IMR-90 (cell line): Measurements from ENCODE around the gene SLC10A3. TPM values are rescaled to one million over a fixed set of nuclear protein-coding genes. Genes with fewer than 3 reads are reported as not detected.

Experiments
- ATAC-seq: fragments of 200-7000 bp; cut with Tn5 transposase; 2 replicates; pipeline ENCODE4 v1.9.1; 2020; ENCODE audit warnings: low read depth, mild to moderate bottlenecking, moderate library complexity
- BruUV-seq: library from RNA; stranded (reverse); fragments of 400-500 nt; replicated peaks from 2 replicates; lab custom pipeline; 2021; lab: Mats Ljungman, UMichigan
- CTCF ChIA-PET: fragments of 300-600 bp; formaldehyde crosslinking; extraction: SDS; loops from one replicate; lab custom pipeline; 2021; ENCODE audit warnings: antibody characterized with exemption; lab: Yijun Ruan, JAX
- POLR2A ChIA-PET: fragments of 300-600 bp; sonication (Branson Sonifier 250); formaldehyde crosslinking; loops from one replicate; lab custom pipeline; 2022; ENCODE audit warnings: antibody characterized with exemption; ENCODE audit not compliant: unreplicated experiment; lab: Charles Lee
- DNase-seq: peaks from one replicate; pipeline ENCODE4 v3.0.0; 2013
- H2AFZ ChIP-seq: replicated peaks from 2 replicates; pipeline ENCODE3; 2013; ENCODE audit warnings: low read length, mild to moderate bottlenecking; ENCODE audit not compliant: poor library complexity
- H2AK5ac ChIP-seq: 2 replicates; pipeline ENCODE4 v1.6.1; 2013; ENCODE audit warnings: low read depth, low read length, inconsistent platforms
- H2AK9ac ChIP-seq: replicated peaks from 2 replicates; pipeline ENCODE3; 2013; ENCODE audit warnings: mild to moderate bottlenecking, low read depth, low read length, moderate library complexity; ENCODE audit not compliant: poor library complexity
- H2BK120ac ChIP-seq: 2 replicates; pipeline ENCODE4 v1.6.1; 2013; ENCODE audit warnings: low read depth, low read length, inconsistent platforms
- H2BK15ac ChIP-seq: 3 replicates; pipeline ENCODE4 v1.6.1; 2013; ENCODE audit warnings: low read depth, low read length, inconsistent platforms
- H2BK20ac ChIP-seq: 2 replicates; pipeline ENCODE4 v1.6.1; 2013; ENCODE audit warnings: low read depth, mild to moderate bottlenecking, inconsistent platforms, low read length, moderate library complexity
- H2BK5ac ChIP-seq: 2 replicates; pipeline ENCODE4 v1.6.1; 2013; ENCODE audit warnings: mild to moderate bottlenecking, low read depth, low read length, inconsistent platforms; ENCODE audit not compliant: poor library complexity, severe bottlenecking
- H3K14ac ChIP-seq: replicated peaks from 2 replicates; pipeline ENCODE4 v1.6.1; 2013; ENCODE audit warnings: low read depth, low read length, inconsistent platforms
- H3K18ac ChIP-seq: 2 replicates; pipeline ENCODE4 v1.6.1; 2013; ENCODE audit warnings: low read depth, low read length, control low read depth
- H3K23ac ChIP-seq: 2 replicates; pipeline ENCODE4 v1.6.1; 2013; ENCODE audit warnings: low read depth, low read length, inconsistent platforms
- H3K27ac ChIP-seq: 2 replicates; pipeline ENCODE4 v1.5.1; 2013; ENCODE audit warnings: mild to moderate bottlenecking, control low read depth, low read length; ENCODE audit not compliant: insufficient read depth
- H3K27me3 ChIP-seq: 2 replicates; pipeline ENCODE4 v1.6.1; 2013; ENCODE audit warnings: low read length; ENCODE audit not compliant: control insufficient read depth, insufficient read depth
- H3K36me3 ChIP-seq: 2 replicates; pipeline ENCODE4 v1.6.1; 2013; ENCODE audit warnings: low read length, mixed read lengths; ENCODE audit not compliant: control insufficient read depth, insufficient read depth
- H3K4ac ChIP-seq: 2 replicates; pipeline ENCODE4 v1.6.1; 2013; ENCODE audit warnings: low read depth, low read length, inconsistent platforms
- H3K4me1 ChIP-seq: 2 replicates; pipeline ENCODE4 v1.6.1; 2013; ENCODE audit warnings: low read length, mixed read lengths; ENCODE audit not compliant: control insufficient read depth, insufficient read depth
- H3K4me2 ChIP-seq: 2 replicates; pipeline ENCODE4 v1.6.1; 2013; ENCODE audit warnings: low read depth, mild to moderate bottlenecking, control low read depth, low read length, moderate library complexity
- H3K4me3 ChIP-seq: 2 replicates; pipeline ENCODE4 v1.5.1; 2013; ENCODE audit warnings: low read depth, mild to moderate bottlenecking, control low read depth, low read length, moderate library complexity; ENCODE audit not compliant: insufficient read depth
- H3K56ac ChIP-seq: 2 replicates; pipeline ENCODE4 v1.6.1; 2013; ENCODE audit warnings: low read length, inconsistent platforms; ENCODE audit not compliant: insufficient read depth; ENCODE audit errors: extremely low read depth
- H3K79me1 ChIP-seq, 2 experiments: 2 replicates each; pipeline ENCODE4 v1.6.1; 2013; ENCODE audit warnings: low read length in 2 of 2, inconsistent platforms in 1 of 2, low read depth in 1 of 2
- H3K9ac ChIP-seq: 2 replicates; pipeline ENCODE4 v1.6.1; 2013; ENCODE audit warnings: low read depth, low read length, control low read depth
- H3K9me1 ChIP-seq: 2 replicates; pipeline ENCODE4 v1.6.1; 2013; ENCODE audit warnings: low read length, inconsistent platforms; ENCODE audit not compliant: insufficient read depth
- H3K9me3 ChIP-seq: 2 replicates; pipeline ENCODE4 v1.6.1; 2013; ENCODE audit warnings: low read length; ENCODE audit not compliant: control insufficient read depth, insufficient read depth
- H4K20me1 ChIP-seq: 2 replicates; pipeline ENCODE4 v1.6.1; 2013; ENCODE audit warnings: low read length, inconsistent platforms; ENCODE audit not compliant: insufficient read depth
- H4K5ac ChIP-seq: 2 replicates; pipeline ENCODE4 v1.6.1; 2013; ENCODE audit warnings: mild to moderate bottlenecking, low read depth, low read length, control low read depth
- H4K8ac ChIP-seq, 2 experiments: 2 replicates each; pipeline ENCODE4 v1.6.1; 2013; ENCODE audit warnings: low read depth in 2 of 2, low read length in 2 of 2, control low read depth in 1 of 2, inconsistent platforms in 1 of 2
- H4K91ac ChIP-seq: 2 replicates; pipeline ENCODE4 v1.6.1; 2013; ENCODE audit warnings: low read depth, low read length, inconsistent platforms; ENCODE audit not compliant: insufficient read depth
- BHLHE40 ChIP-seq: fragments of 150-350 bp; IDR thresholded peaks from 2 replicates; pipeline ENCODE4 v1.6.1; 2016; ENCODE audit warnings: mild to moderate bottlenecking, low read depth, low read length
- CEBPB ChIP-seq: IDR thresholded peaks from 2 replicates; pipeline ENCODE4 v1.6.1; 2012; ENCODE audit warnings: low read depth, low read length, improper control_type of control experiment
- CHD1 ChIP-seq: IDR thresholded peaks from 2 replicates; pipeline ENCODE4 v1.6.1; 2012; ENCODE audit warnings: low read depth, low read length, improper control_type of control experiment
- ELK1 ChIP-seq: fragments of 150-350 bp; IDR thresholded peaks from 2 replicates; pipeline ENCODE4 v1.6.1; 2016; ENCODE audit warnings: low read depth, mild to moderate bottlenecking, low read length, moderate library complexity, borderline replicate concordance
- FOS ChIP-seq: fragments of 150-350 bp; IDR thresholded peaks from 2 replicates; pipeline ENCODE4 v1.6.1; 2016; ENCODE audit warnings: low read depth, low read length
- MAFK ChIP-seq: IDR thresholded peaks from 2 replicates; pipeline ENCODE4 v1.6.1; 2012; ENCODE audit warnings: low read depth, low read length, improper control_type of control experiment
- MAZ ChIP-seq: IDR thresholded peaks from 2 replicates; pipeline ENCODE4 v1.6.1; 2012; ENCODE audit warnings: low read depth, mild to moderate bottlenecking, low read length, improper control_type of control experiment, moderate library complexity, borderline replicate concordance
- MXI1 ChIP-seq: IDR thresholded peaks from 2 replicates; pipeline ENCODE4 v1.6.1; 2012; ENCODE audit warnings: low read depth, mild to moderate bottlenecking, low read length, moderate library complexity, borderline replicate concordance
- NFE2L2 ChIP-seq: fragments of 150-350 bp; IDR thresholded peaks from 2 replicates; pipeline ENCODE4 v1.6.1; 2016; ENCODE audit warnings: low read depth, mild to moderate bottlenecking, low read length
- POLR2A ChIP-seq: IDR thresholded peaks from 2 replicates; pipeline ENCODE4 v1.6.1; 2012; ENCODE audit warnings: mild to moderate bottlenecking, low read depth, low read length
- RAD21 ChIP-seq: IDR thresholded peaks from 2 replicates; pipeline ENCODE4 v1.6.1; 2012; ENCODE audit warnings: low read length, improper control_type of control experiment
- RCOR1 ChIP-seq: IDR thresholded peaks from 2 replicates; pipeline ENCODE4 v1.6.1; 2012; ENCODE audit warnings: mild to moderate bottlenecking, low read length, improper control_type of control experiment; ENCODE audit not compliant: insufficient replicate concordance
- RFX5 ChIP-seq: IDR thresholded peaks from 2 replicates; pipeline ENCODE4 v1.8.0; 2012; ENCODE audit warnings: low read depth, mild to moderate bottlenecking, low read length, moderate library complexity
- SMC3 ChIP-seq: fragments of 150-350 bp; IDR thresholded peaks from 2 replicates; pipeline ENCODE4 v1.6.1; 2016; ENCODE audit warnings: low read depth, mild to moderate bottlenecking, antibody characterized with exemption, low read length, moderate library complexity
- USF2 ChIP-seq: fragments of 150-350 bp; IDR thresholded peaks from 2 replicates; pipeline ENCODE4 v1.6.1; 2017; ENCODE audit warnings: mild to moderate bottlenecking, antibody characterized with exemption, low read length, low read depth
- WGBS, 2 experiments: methylation state at CpG; one replicate each; pipeline versions ENCODE4 v1.1.5 to v1.1.7; 2013; ENCODE audit warnings: missing lambda C conversion rate in 2 of 2; ENCODE audit not compliant: insufficient read length in 1 of 2; ENCODE audit errors: extremely low coverage in 2 of 2; 5-methylcytosine and 5-hydroxymethylcytosine counted together
- dilution Hi-C: fragments of 300-500 bp; cut with HindIII; formaldehyde crosslinking; loops from one replicate; pipeline ENCODE4 v1.14.3; 2018; ENCODE audit warnings: low sequenced_read_pairs; ENCODE audit not compliant: unreplicated experiment
- in situ Hi-C: fragments of 300-500 bp; cut with MboI; formaldehyde crosslinking; loops from 3 replicates; pipeline ENCODE4 v1.14.3; 2019; ENCODE audit warnings: low sequenced_read_pairs, inconsistent platforms, mixed read lengths
- intact Hi-C: fragments of 100-400 bp; cut with micrococcal nuclease; formaldehyde crosslinking; loops from 2 replicates; pipeline ENCODE4 v1.10.0; 2022
- polyA plus RNA-seq, 3 experiments: library from polyadenylated mRNA; depleted of rRNA; stranded (reverse); fragments of >200 nt; gene quantifications; 2 replicates each; pipeline ENCODE4 v1.2.3, GENCODE V29; 2012; ENCODE audit warnings: low replicate concordance in 1 of 3
- total RNA-seq: library from RNA; depleted of rRNA; stranded (reverse); fragments of >200 nt; gene quantifications from 2 replicates; pipeline ENCODE4 v1.2.3, GENCODE V29; 2012
- TF ChIP-seq, protein P1 (sequence below): conservative IDR thresholded peaks from 2 replicates; pipeline ENCODE4 v1.5.1; 2012; ENCODE audit warnings: mild to moderate bottlenecking, low read depth, low read length, improper control_type of control experiment

The SLC10A3 gene
- total and polyA plus RNA-seq, 2 of the 4 experiments (the other 2 are of a cell fraction), result 15.2 to 24.6 TPM

DNA sequence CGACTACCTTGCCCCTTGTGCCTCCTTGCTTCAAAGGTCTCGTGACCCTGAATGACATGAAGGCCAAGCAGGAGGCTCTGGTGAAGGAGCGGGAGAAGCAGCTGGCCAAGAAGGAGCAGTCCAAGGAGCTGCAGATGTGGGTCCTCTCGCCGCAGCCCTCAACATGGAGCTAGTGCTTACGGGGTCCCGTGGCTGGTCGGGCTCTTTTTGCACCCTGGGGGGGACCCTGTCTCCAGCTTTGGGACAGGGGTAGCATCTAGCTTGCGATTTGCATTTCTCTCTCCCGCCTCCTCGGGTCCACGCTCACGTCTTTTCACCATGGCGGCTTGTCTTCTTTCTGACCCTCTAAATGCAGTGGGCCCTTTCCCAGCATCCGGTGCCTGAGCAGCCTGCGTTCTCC lies 44.7 kb downstream of the SLC10A3 start:
- Histone ChIP-seq H3K27me3 (no peaks in the 10 kb centered on the region), H3K56ac (no peak overlapping the region), H3K9me3 (no peaks in the 10 kb centered on the region; the same call in 1 of the 2 replicates), H2AK5ac (no peak overlapping the region), H3K9ac (no peak overlapping the region), H3K27ac (no peak overlapping the region), H2BK15ac (no peak overlapping the region), H4K5ac (no peak overlapping the region), H3K36me3 (peaks cover 59% of the 10 kb centered on the region), H4K20me1 (no peaks in the 10 kb centered on the region; the same call in 1 of the 2 replicates), H2BK5ac (no peak overlapping the region), H2AFZ (no peak overlapping the region), H3K18ac (no peak overlapping the region), H3K4me1 (peaks cover 8% of the 10 kb centered on the region; the same call in 1 of the 2 replicates), H2BK120ac (no peak overlapping the region), H3K4me3 (no peak overlapping the region), H3K4me2 (no peak overlapping the region), H2BK20ac (no peak overlapping the region), H2AK9ac (no peak overlapping the region), H4K8ac (no peak overlapping the region), H3K4ac (no peak overlapping the region), H3K23ac (no peak overlapping the region), H3K79me1 (peaks cover 0 to 32% of the 10 kb centered on the region in 2 experiments; a peak in 2 of 4 replicates), H3K9me1 (no peaks in the 10 kb centered on the region), H3K14ac (no peak overlapping the region), H4K91ac (no peak overlapping the region)
- no peak for ATAC-seq
- dilution Hi-C loops, result no loop called here
- intact Hi-C loops, result no loop called here
- 76% methylated on average over 3 of the region's 16 CpGs; no CpG with 5 or more reads in 1 of the 2 experiments for WGBS, 2 experiments
- TF ChIP-seq NFE2L2, result no peak
- TF ChIP-seq CEBPB, result no peak
- no peak for TF ChIP-seq RAD21
- no peak for TF ChIP-seq POLR2A
- TF ChIP-seq ELK1, result no peak
- TF ChIP-seq BHLHE40, result no peak
- TF ChIP-seq SMC3, result no peak
- no peak for TF ChIP-seq MAFK
- TF ChIP-seq RFX5, result no peak
- no peak for TF ChIP-seq MXI1
- no peak for TF ChIP-seq RCOR1
- TF ChIP-seq FOS, result no peak
- TF ChIP-seq MAZ, result no peak
- TF ChIP-seq USF2, result no peak
- TF ChIP-seq, protein P1, sequence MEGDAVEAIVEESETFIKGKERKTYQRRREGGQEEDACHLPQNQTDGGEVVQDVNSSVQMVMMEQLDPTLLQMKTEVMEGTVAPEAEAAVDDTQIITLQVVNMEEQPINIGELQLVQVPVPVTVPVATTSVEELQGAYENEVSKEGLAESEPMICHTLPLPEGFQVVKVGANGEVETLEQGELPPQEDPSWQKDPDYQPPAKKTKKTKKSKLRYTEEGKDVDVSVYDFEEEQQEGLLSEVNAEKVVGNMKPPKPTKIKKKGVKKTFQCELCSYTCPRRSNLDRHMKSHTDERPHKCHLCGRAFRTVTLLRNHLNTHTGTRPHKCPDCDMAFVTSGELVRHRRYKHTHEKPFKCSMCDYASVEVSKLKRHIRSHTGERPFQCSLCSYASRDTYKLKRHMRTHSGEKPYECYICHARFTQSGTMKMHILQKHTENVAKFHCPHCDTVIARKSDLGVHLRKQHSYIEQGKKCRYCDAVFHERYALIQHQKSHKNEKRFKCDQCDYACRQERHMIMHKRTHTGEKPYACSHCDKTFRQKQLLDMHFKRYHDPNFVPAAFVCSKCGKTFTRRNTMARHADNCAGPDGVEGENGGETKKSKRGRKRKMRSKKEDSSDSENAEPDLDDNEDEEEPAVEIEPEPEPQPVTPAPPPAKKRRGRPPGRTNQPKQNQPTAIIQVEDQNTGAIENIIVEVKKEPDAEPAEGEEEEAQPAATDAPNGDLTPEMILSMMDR, result no peak
- TF ChIP-seq CHD1, result no peak
- no peak for DNase-seq
- in situ Hi-C loops, result no loop called here
- CTCF ChIA-PET, result no interaction called here
- POLR2A ChIA-PET, result no interaction called here
- no TSS peak for BruUV-seq
